HCT116 (cell line): ENCODE results near the gene SLC19A1. TPM values are rescaled to one million over a fixed set of nuclear protein-coding genes. Genes with fewer than 3 reads are reported as not detected.

Experiments used
- ATAC-seq: fragments of 200-7000 bp; cut with Tn5 transposase; 2 replicates; pipeline ENCODE4 v1.9.1; 2020; ENCODE audit warnings: mild to moderate bottlenecking, moderate library complexity
- BruUV-seq: library from RNA; stranded (reverse); fragments of 400-500 nt; replicated peaks from 2 replicates; lab custom pipeline; 2021; lab: Mats Ljungman, UMichigan
- CTCF ChIA-PET: fragments of 300-600 bp; sonication (Branson Sonifier 250); formaldehyde crosslinking; loops from one replicate; lab custom pipeline; 2021; ENCODE audit warnings: antibody characterized with exemption; lab: Charles Lee
- POLR2A ChIA-PET: fragments of 300-600, 350-600 bp; sonication (Branson Sonifier 250); formaldehyde crosslinking; loops from one replicate; lab custom pipeline; 2021; ENCODE audit warnings: antibody characterized with exemption; lab: Charles Lee
- RAD21 ChIA-PET, 2 experiments: fragments of 300-600 bp; sonication (Branson Sonifier 250); formaldehyde crosslinking; loops; one replicate each; lab custom pipeline; 2023; ENCODE audit warnings: low total read pairs in 2 of 2; ENCODE audit not compliant: uncharacterized antibody in 2 of 2, unreplicated experiment in 2 of 2, low non-redundant PET in 1 of 2; lab: Charles Lee
- DNase-seq: peaks from one replicate; pipeline ENCODE4 v3.0.0-alpha.2; 2010; ENCODE audit warnings: low read depth, low spot score
- H2AFZ ChIP-seq: fragments of 200-600 bp; shearing (Covaris generic), sonication (generic); 2 replicates; pipeline ENCODE4 v1.6.1; 2017; ENCODE audit warnings: low read depth, mixed run types, mixed read lengths, antibody characterized with exemption, low read length; ENCODE audit not compliant: poor library complexity, severe bottlenecking
- H3K27ac ChIP-seq: 2 replicates; pipeline ENCODE4 v1.5.1; 2012; ENCODE audit warnings: low read depth, low read length
- H3K27me3 ChIP-seq: fragments of 200-600 bp; sonication (generic); 2 replicates; pipeline ENCODE4 v1.6.1; 2016; ENCODE audit warnings: mixed run types, low read length, mixed read lengths; ENCODE audit not compliant: insufficient read depth
- H3K36me3 ChIP-seq, 2 experiments: fragments of 200-500 bp in 1 of 2; fragments of 200-600 bp in 1 of 2; sonication (Bioruptor generic) in 1 of 2; sonication (generic) in 1 of 2; 2 replicates each; pipeline versions ENCODE4 v1.5.1 to v1.6.1; 2014 to 2016; ENCODE audit warnings: low read length in 2 of 2, inconsistent platforms in 1 of 2, mixed read lengths in 1 of 2, mixed run types in 1 of 2; ENCODE audit not compliant: insufficient read depth in 2 of 2, control insufficient read depth in 1 of 2
- H3K4me1 ChIP-seq, 2 experiments: fragments of 200-600 bp in 1 of 2; sonication (generic) in 1 of 2; 2 replicates each; pipeline versions ENCODE4 v1.5.1 to v1.6.1; 2012 to 2017; ENCODE audit warnings: low read length in 2 of 2, inconsistent platforms in 1 of 2, mild to moderate bottlenecking in 1 of 2, mixed read lengths in 1 of 2, mixed run types in 1 of 2, moderate library complexity in 1 of 2; ENCODE audit not compliant: insufficient read depth in 2 of 2, control insufficient read depth in 1 of 2
- H3K4me2 ChIP-seq: fragments of 200-600 bp; sonication (generic); 2 replicates; pipeline ENCODE4 v1.6.1; 2017; ENCODE audit warnings: mixed run types, low read length, mixed read lengths
- H3K4me3 ChIP-seq, 2 experiments: fragments of 200-600 bp in 1 of 2; sonication (generic) in 1 of 2; replicated peaks in 1 of 2; 2 replicates each; pipeline ENCODE4 v1.5.1; 2011 to 2016; ENCODE audit warnings: low read length in 2 of 2, control low read depth in 1 of 2, low read depth in 1 of 2, mild to moderate bottlenecking in 1 of 2, mixed read lengths in 1 of 2, mixed run types in 1 of 2
- H3K79me2 ChIP-seq: fragments of 200-600 bp; sonication (generic); 2 replicates; pipeline ENCODE4 v1.6.1; 2017; ENCODE audit warnings: mild to moderate bottlenecking, mixed run types, low read length, moderate library complexity, mixed read lengths; ENCODE audit not compliant: insufficient read depth
- H3K9ac ChIP-seq: fragments of 200-600 bp; sonication (generic); 2 replicates; pipeline ENCODE4 v1.6.1; 2016; ENCODE audit warnings: low read length, mixed read lengths
- H3K9me2 ChIP-seq: fragments of 200-600 bp; sonication (generic), shearing (Covaris generic); 2 replicates; pipeline ENCODE4 v1.6.1; 2017; ENCODE audit warnings: mixed run types, mild to moderate bottlenecking, moderate library complexity; ENCODE audit not compliant: insufficient read depth
- H3K9me3 ChIP-seq, 2 experiments: fragments of 200-500 bp in 1 of 2; fragments of 200-600 bp in 1 of 2; sonication (Bioruptor generic) in 1 of 2; sonication (generic) in 1 of 2; 2 replicates each; pipeline ENCODE4 v1.6.1; 2014 to 2017; ENCODE audit warnings: low read length in 2 of 2, mixed read lengths in 2 of 2, inconsistent platforms in 1 of 2, low read depth in 1 of 2, mild to moderate bottlenecking in 1 of 2, mixed run types in 1 of 2, moderate library complexity in 1 of 2; ENCODE audit not compliant: control insufficient read depth in 1 of 2, insufficient read depth in 1 of 2
- H4K20me1 ChIP-seq: fragments of 200-600 bp; sonication (generic), shearing (Covaris generic); 2 replicates; pipeline ENCODE4 v1.6.1; 2017; ENCODE audit warnings: mixed run types, mild to moderate bottlenecking, moderate library complexity; ENCODE audit not compliant: insufficient read depth
- CEBPB ChIP-seq: IDR thresholded peaks from 2 replicates; pipeline ENCODE4 v1.6.1; 2012; ENCODE audit warnings: low read depth
- ELF1 ChIP-seq: IDR thresholded peaks from 2 replicates; pipeline ENCODE4 v1.6.1; 2012; ENCODE audit warnings: low read depth, borderline replicate concordance
- EZH2 ChIP-seq: fragments of 200-600 bp; sonication (generic); IDR thresholded peaks from 2 replicates; pipeline ENCODE4 v1.6.1; 2017; ENCODE audit warnings: antibody characterized with exemption, mixed run types
- POLR2AphosphoS5 ChIP-seq: IDR thresholded peaks from 2 replicates; pipeline ENCODE4 v1.6.1; 2011; ENCODE audit warnings: mild to moderate bottlenecking, low read depth, low read length, moderate library complexity
- SIN3A ChIP-seq: IDR thresholded peaks from 2 replicates; pipeline ENCODE4 v1.6.1; 2012; ENCODE audit warnings: low read depth
- SRF ChIP-seq: IDR thresholded peaks from 2 replicates; pipeline ENCODE4 v1.6.1; 2012; ENCODE audit warnings: low read depth
- ZFX ChIP-seq: fragments of 450-650 bp; IDR thresholded peaks from 2 replicates; pipeline ENCODE4 v1.6.1; 2017
- intact Hi-C: fragments of 100-400 bp; cut with micrococcal nuclease; formaldehyde crosslinking; loops from 2 replicates; pipeline ENCODE4 v1.10.0; 2022
- total RNA-seq: library from RNA; stranded (reverse); gene quantifications from one replicate; pipeline ENCODE4 v1.2.1, GENCODE V29; 2021; ENCODE audit not compliant: unreplicated experiment
- TF ChIP-seq, protein P1 (sequence below), 3 experiments: fragments of 200-600 bp in 1 of 3; sonication (generic) in 1 of 3; IDR thresholded peaks in 2 of 3; conservative IDR thresholded peaks in 1 of 3; 2 replicates each; pipeline ENCODE4 v1.5.1; 2012 to 2017; ENCODE audit warnings: low read depth in 2 of 3, low read length in 2 of 3, antibody characterized with exemption in 1 of 3, borderline replicate concordance in 1 of 3, control low read depth in 1 of 3, mild to moderate bottlenecking in 1 of 3, mixed read lengths in 1 of 3, mixed run types in 1 of 3, moderate library complexity in 1 of 3; ENCODE audit not compliant: insufficient read depth in 1 of 3
- TF ChIP-seq, protein P2 (sequence below): IDR thresholded peaks from 2 replicates; pipeline ENCODE4 v1.6.1; 2012; ENCODE audit warnings: low read depth

The SLC19A1 gene
- total RNA-seq, 1 experiment from 2014 or later = 50.2 TPM

DNA sequence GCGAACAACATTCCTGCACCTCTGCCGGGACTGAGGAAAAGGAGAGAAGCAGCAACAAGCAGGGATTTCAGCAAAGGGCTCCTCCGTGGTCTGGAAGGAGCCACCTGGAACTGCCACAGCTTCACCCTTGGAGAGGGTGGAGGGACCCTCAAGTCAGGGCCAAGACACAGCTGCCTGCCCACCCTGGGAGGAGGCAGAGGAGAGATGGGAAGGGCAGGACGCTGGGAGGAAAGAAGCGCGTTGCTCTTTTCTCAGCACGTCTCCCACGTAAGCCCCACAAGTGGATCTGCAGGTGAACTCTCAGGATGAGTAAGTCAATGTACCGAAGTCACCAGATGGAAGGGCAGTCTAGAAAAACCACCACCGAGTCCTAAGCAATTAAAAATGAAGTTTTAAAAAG is 39.6 kb downstream of the SLC19A1 start:
- no peak overlapping the region for H2AFZ ChIP-seq
- ChIA-PET RAD21 (no interaction called here), CTCF (no interaction called here), POLR2A (no interaction called here)
- no TSS peak for BruUV-seq
- no peak overlapping the region for H3K4me2 ChIP-seq
- no peaks in the 10 kb centered on the region for H3K79me2 ChIP-seq
- H3K36me3 ChIP-seq = peaks cover 0 to under 1% of the 10 kb centered on the region in 2 experiments; a peak in 1 of 4 replicates
- no peak overlapping the region for H3K27ac ChIP-seq
- no peaks in the 10 kb centered on the region for H4K20me1 ChIP-seq
- no peak overlapping the region for H3K9ac ChIP-seq
- ATAC-seq (no peak), DNase-seq (no peak)
- intact Hi-C loops = no loop called here
- H3K4me3 ChIP-seq = no peak overlapping the region
- no peaks in the 10 kb centered on the region for H3K4me1 ChIP-seq
- H3K27me3 ChIP-seq = no peaks in the 10 kb centered on the region
- TF ChIP-seq POLR2AphosphoS5 (no peak), ZFX (no peak), SRF (no peak)
- no peaks in the 10 kb centered on the region for H3K9me2 ChIP-seq
- no peaks in the 10 kb centered on the region for H3K9me3 ChIP-seq

DNA sequence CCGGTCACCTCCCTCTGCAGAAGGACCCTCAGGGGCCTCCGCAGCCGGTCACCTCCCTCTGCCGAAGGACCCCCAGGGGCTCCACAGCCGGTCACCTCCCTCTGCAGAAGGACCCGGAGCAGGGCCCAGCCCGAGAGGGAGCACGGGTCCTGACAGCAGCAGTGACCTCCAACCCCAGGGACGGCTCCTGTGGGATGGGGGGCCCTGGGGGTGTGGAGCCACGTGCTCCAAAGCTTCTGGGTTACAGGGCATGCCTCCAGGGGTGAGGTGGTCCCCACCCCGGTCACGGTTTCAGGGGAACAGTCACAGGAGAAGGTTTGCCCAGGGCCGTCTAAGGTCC is 40.3 kb downstream of the SLC19A1 start:
- H3K4me2 ChIP-seq = no peak overlapping the region
- H3K9me2 ChIP-seq = no peaks in the 10 kb centered on the region
- H3K4me1 ChIP-seq = no peaks in the 10 kb centered on the region
- no peaks in the 10 kb centered on the region for H3K79me2 ChIP-seq
- H3K36me3 ChIP-seq = peaks cover 0 to 5% of the 10 kb centered on the region in 2 experiments; a peak in 1 of 4 replicates
- TF ChIP-seq SRF (no peak), CEBPB (no peak), SIN3A (no peak), EZH2 (no peak), POLR2AphosphoS5 (no peak), ELF1 (no peak)
- TF ChIP-seq, protein P1, sequence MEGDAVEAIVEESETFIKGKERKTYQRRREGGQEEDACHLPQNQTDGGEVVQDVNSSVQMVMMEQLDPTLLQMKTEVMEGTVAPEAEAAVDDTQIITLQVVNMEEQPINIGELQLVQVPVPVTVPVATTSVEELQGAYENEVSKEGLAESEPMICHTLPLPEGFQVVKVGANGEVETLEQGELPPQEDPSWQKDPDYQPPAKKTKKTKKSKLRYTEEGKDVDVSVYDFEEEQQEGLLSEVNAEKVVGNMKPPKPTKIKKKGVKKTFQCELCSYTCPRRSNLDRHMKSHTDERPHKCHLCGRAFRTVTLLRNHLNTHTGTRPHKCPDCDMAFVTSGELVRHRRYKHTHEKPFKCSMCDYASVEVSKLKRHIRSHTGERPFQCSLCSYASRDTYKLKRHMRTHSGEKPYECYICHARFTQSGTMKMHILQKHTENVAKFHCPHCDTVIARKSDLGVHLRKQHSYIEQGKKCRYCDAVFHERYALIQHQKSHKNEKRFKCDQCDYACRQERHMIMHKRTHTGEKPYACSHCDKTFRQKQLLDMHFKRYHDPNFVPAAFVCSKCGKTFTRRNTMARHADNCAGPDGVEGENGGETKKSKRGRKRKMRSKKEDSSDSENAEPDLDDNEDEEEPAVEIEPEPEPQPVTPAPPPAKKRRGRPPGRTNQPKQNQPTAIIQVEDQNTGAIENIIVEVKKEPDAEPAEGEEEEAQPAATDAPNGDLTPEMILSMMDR (IDR thresholded peaks at IDR 0.05 in 2 of 3, conservative IDR thresholded peaks at IDR 0.05 in 1 of 3; ENCODE audit: borderline replicate concordance in 1 of 3, insufficient read depth in 1 of 3, low read depth in 2 of 3, low read length in 2 of 3) = no peak
- TF ChIP-seq, protein P2, sequence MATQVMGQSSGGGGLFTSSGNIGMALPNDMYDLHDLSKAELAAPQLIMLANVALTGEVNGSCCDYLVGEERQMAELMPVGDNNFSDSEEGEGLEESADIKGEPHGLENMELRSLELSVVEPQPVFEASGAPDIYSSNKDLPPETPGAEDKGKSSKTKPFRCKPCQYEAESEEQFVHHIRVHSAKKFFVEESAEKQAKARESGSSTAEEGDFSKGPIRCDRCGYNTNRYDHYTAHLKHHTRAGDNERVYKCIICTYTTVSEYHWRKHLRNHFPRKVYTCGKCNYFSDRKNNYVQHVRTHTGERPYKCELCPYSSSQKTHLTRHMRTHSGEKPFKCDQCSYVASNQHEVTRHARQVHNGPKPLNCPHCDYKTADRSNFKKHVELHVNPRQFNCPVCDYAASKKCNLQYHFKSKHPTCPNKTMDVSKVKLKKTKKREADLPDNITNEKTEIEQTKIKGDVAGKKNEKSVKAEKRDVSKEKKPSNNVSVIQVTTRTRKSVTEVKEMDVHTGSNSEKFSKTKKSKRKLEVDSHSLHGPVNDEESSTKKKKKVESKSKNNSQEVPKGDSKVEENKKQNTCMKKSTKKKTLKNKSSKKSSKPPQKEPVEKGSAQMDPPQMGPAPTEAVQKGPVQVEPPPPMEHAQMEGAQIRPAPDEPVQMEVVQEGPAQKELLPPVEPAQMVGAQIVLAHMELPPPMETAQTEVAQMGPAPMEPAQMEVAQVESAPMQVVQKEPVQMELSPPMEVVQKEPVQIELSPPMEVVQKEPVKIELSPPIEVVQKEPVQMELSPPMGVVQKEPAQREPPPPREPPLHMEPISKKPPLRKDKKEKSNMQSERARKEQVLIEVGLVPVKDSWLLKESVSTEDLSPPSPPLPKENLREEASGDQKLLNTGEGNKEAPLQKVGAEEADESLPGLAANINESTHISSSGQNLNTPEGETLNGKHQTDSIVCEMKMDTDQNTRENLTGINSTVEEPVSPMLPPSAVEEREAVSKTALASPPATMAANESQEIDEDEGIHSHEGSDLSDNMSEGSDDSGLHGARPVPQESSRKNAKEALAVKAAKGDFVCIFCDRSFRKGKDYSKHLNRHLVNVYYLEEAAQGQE = no peak
- no peaks in the 10 kb centered on the region for H3K9me3 ChIP-seq
- BruUV-seq = no TSS peak
- POLR2A ChIA-PET = no interaction called here
- H3K9ac ChIP-seq = no peak overlapping the region
- H2AFZ ChIP-seq = no peak overlapping the region
- H3K4me3 ChIP-seq = no peak overlapping the region
- ATAC-seq (no peak), DNase-seq (no peak)
- no peaks in the 10 kb centered on the region for H3K27me3 ChIP-seq
- intact Hi-C loops = no loop called here
- RAD21 ChIA-PET = no interaction called here
- no peak overlapping the region for H3K27ac ChIP-seq
- CTCF ChIA-PET = no interaction called here
- H4K20me1 ChIP-seq = no peaks in the 10 kb centered on the region
